ENCODE data around the gene NKRF. TPM values are rescaled to one million over a fixed set of nuclear protein-coding genes. Genes with fewer than 3 reads are reported as not detected.

The NKRF gene
- total and polyA plus RNA-seq, 2 of the 8 experiments (the other 6 are each of a cell fraction or from before 2014, with no cell fraction given) = 3.8 to 11.4 TPM

DNA sequence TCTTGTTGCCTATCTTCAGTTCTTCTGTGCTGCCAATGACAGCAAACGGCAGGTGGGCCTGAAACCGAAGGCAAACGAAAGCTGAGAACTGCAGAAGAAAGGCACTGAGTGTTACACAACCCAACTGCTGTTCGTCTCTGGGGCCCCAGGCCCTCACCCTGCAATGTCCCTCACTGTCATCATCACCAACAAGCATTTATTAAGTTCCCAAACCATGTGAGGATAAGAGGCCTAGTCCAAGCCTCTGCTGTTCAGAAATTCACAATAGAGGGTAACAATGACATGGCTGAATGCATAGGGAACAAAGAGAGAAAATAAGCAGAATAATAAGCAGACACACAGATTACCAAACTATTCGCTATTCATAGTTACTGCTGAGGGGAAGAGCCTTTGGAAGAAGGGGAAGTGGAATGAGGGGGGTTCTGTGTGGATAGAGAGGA, 34.5 kb upstream of the NKRF start:
- H3K4me3 ChIP-seq (ENCODE audit: extremely low read depth in 1 of 4, insufficient read depth in 2 of 4, low read depth in 3 of 4, low read length in 4 of 4) = no peak overlapping the region
- no peak overlapping the region for H2AK5ac ChIP-seq (ENCODE audit: low read depth, low read length)
- no peaks in the 10 kb centered on the region for H3K79me2 ChIP-seq (ENCODE audit: control insufficient read depth in 1 of 2, insufficient read depth in 2 of 2, low read length in 2 of 2)
- H3K23ac ChIP-seq (ENCODE audit: insufficient read length) = no peak overlapping the region
- FAIRE-seq = no peak
- no peak overlapping the region for H3K4me2 ChIP-seq (ENCODE audit: insufficient read depth in 1 of 2, low read depth in 2 of 2, low read length in 2 of 2)
- no peak overlapping the region for H3K56ac ChIP-seq (replicated peaks; ENCODE audit: insufficient read length, low read depth, low read length)
- H4K20me1 ChIP-seq (replicated peaks in 1 of 2; ENCODE audit: control insufficient read depth in 1 of 2, insufficient read depth in 2 of 2, low read length in 2 of 2) = no peaks in the 10 kb centered on the region
- H3K27ac ChIP-seq (ENCODE audit: low read depth, low read length) = no peak overlapping the region
- no peak overlapping the region for H2BK5ac ChIP-seq (ENCODE audit: low read depth, low read length)
- H3K9ac ChIP-seq (replicated peaks in 1 of 4; ENCODE audit: extremely low read depth in 1 of 4, low read depth in 3 of 4, low read length in 3 of 4) = no peak overlapping the region
- no peak overlapping the region for H4K91ac ChIP-seq (replicated peaks; ENCODE audit: insufficient read length, low read length)
- no peak overlapping the region for H2BK12ac ChIP-seq (ENCODE audit: low read depth, low read length)
- no peak overlapping the region for H3K14ac ChIP-seq (ENCODE audit: insufficient read length)
- H2BK15ac ChIP-seq (ENCODE audit: low read length) = no peak overlapping the region
- POLR2A ChIA-PET (ENCODE audit: partially characterized antibody) = no interaction called here
- H3K23me2 ChIP-seq (ENCODE audit: low read depth, low read length) = peaks cover 2% of the 10 kb centered on the region; the same call in 1 of the 2 replicates
- H3K4me1 ChIP-seq (replicated peaks in 1 of 4; ENCODE audit: control insufficient read depth in 3 of 4, insufficient read depth in 4 of 4, low read length in 3 of 4) = peaks cover 0 to 3% (median 0%) of the 10 kb centered on the region in 4 experiments; a peak in 2 of 7 replicates
- WGBS, 2 experiments (ENCODE audit: extremely low coverage in 1 of 2, insufficient coverage in 1 of 2, insufficient read length in 1 of 2, insufficient replicate concordance in 2 of 2, low coverage in 1 of 2, low lambda C conversion rate in 2 of 2, missing lambda C conversion rate in 1 of 2) = 92% methylated on average over 5 of the region's 5 CpGs; no CpG with 5 or more reads in 1 of the 2 experiments
- no peak overlapping the region for H3K18ac ChIP-seq (ENCODE audit: extremely low read depth, low read length)
- H3K27me3 ChIP-seq (replicated peaks in 1 of 4; ENCODE audit: control insufficient read depth in 3 of 4, extremely low read depth in 1 of 4, insufficient read depth in 3 of 4, low read length in 3 of 4) = no peaks in the 10 kb centered on the region
- CTCF ChIA-PET (ENCODE audit: partially characterized antibody) = interaction anchor here (1.3 to 1.7 kb wide), 4 partner anchors 12 to 128 kb away, joined by 3 to 4 read pairs (median 3); no protein-coding TSS in a partner anchor
- H3K4ac ChIP-seq (replicated peaks; ENCODE audit: insufficient read length, low read depth, low read length) = no peak overlapping the region
- no peak overlapping the region for H2AFZ ChIP-seq (ENCODE audit: low read length)
- H2BK20ac ChIP-seq (ENCODE audit: low read length) = no peak overlapping the region
- no peaks in the 10 kb centered on the region for H3K9me3 ChIP-seq (ENCODE audit: insufficient read depth in 2 of 2, low read depth in 1 of 2, low read length in 1 of 2)
- no peaks in the 10 kb centered on the region for H3K79me1 ChIP-seq (ENCODE audit: low read depth, low read length)
- H2BK120ac ChIP-seq (replicated peaks; ENCODE audit: low read depth, low read length) = no peak overlapping the region
- no peak overlapping the region for H4K5ac ChIP-seq (ENCODE audit: insufficient read length, low read depth, low read length)
- no peak for DNase-seq (ENCODE audit: low read depth in 1 of 2, low spot score in 2 of 2)
- H3K36me3 ChIP-seq (ENCODE audit: control insufficient read depth in 2 of 4, insufficient read depth in 4 of 4, low read length in 3 of 4) = peaks cover 0 to 3% (median 0%) of the 10 kb centered on the region in 4 experiments; a peak in 1 of 8 replicates
- no peak overlapping the region for H4K8ac ChIP-seq (ENCODE audit: extremely low read depth, insufficient read depth, low read length)
- no peak for TF ChIP-seq SP2 (IDR thresholded peaks at IDR 0.05; ENCODE audit: low read length)
- TF ChIP-seq, protein P1, sequence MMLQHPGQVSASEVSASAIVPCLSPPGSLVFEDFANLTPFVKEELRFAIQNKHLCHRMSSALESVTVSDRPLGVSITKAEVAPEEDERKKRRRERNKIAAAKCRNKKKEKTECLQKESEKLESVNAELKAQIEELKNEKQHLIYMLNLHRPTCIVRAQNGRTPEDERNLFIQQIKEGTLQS (IDR thresholded peaks at IDR 0.05; ENCODE audit: insufficient read depth, low read depth, low read length) = no peak
- no peak for TF ChIP-seq POLR2AphosphoS5 (IDR thresholded peaks at IDR 0.05; ENCODE audit: low read depth, low read length)
- TF ChIP-seq SRF (IDR thresholded peaks at IDR 0.05; ENCODE audit: low read depth, low read length) = no peak
- no peak for TF ChIP-seq CHD1 (IDR thresholded peaks at IDR 0.05; ENCODE audit: low read depth, low read length)
- no peak for TF ChIP-seq CBX8 (IDR thresholded peaks at IDR 0.05; ENCODE audit: borderline replicate concordance, low read depth, low read length)
- no peak for TF ChIP-seq EP300 (IDR thresholded peaks at IDR 0.05; ENCODE audit: borderline replicate concordance in 1 of 2, low read depth in 2 of 2, low read length in 2 of 2)
- TF ChIP-seq GTF2F1 (IDR thresholded peaks at IDR 0.05; ENCODE audit: borderline replicate concordance, low read depth, low read length) = no peak
- no peak for TF ChIP-seq MAFK (IDR thresholded peaks at IDR 0.05; ENCODE audit: low read depth, low read length)
- no peak for TF ChIP-seq RXRA (IDR thresholded peaks at IDR 0.05; ENCODE audit: insufficient read depth, low read depth, low read length)
- TF ChIP-seq BRCA1 (IDR thresholded peaks at IDR 0.05; ENCODE audit: low read depth, low read length) = no peak
- TF ChIP-seq, protein P2, sequence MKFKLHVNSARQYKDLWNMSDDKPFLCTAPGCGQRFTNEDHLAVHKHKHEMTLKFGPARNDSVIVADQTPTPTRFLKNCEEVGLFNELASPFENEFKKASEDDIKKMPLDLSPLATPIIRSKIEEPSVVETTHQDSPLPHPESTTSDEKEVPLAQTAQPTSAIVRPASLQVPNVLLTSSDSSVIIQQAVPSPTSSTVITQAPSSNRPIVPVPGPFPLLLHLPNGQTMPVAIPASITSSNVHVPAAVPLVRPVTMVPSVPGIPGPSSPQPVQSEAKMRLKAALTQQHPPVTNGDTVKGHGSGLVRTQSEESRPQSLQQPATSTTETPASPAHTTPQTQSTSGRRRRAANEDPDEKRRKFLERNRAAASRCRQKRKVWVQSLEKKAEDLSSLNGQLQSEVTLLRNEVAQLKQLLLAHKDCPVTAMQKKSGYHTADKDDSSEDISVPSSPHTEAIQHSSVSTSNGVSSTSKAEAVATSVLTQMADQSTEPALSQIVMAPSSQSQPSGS (IDR thresholded peaks at IDR 0.05; ENCODE audit: low read length) = no peak

Data from H1 (cell line).